Activated naive CD4-positive, alpha-beta T cell treated with anti-CD3 and anti-CD28 coated beads, Interleukin-2, amount 10 ng/mL, durations not matched to agents 7 days and 5 days (primary cell): ENCODE measurements around the gene WFDC5.

Source experiments
- CTCF ChIA-PET: fragments of 350-600 bp; sonication (Branson Sonifier 250); formaldehyde crosslinking; loops from one replicate; lab custom pipeline; 2021; ENCODE audit warnings: antibody characterized with exemption; lab: Charles Lee
- DNase-seq: peaks from one replicate; pipeline ENCODE4 v3.0.0-alpha.2; 2020
- H3K27ac Mint-ChIP-seq: one replicate; pipeline ENCODE4 v1.8.0; 2021; ENCODE audit warnings: mild to moderate bottlenecking, moderate library complexity, mixed read lengths
- H3K27me3 Mint-ChIP-seq: one replicate; pipeline ENCODE4 v1.8.0; 2021; ENCODE audit warnings: mild to moderate bottlenecking, mixed read lengths
- H3K36me3 Mint-ChIP-seq: one replicate; pipeline ENCODE4 v1.8.0; 2021; ENCODE audit warnings: mixed read lengths
- H3K4me1 Mint-ChIP-seq: one replicate; pipeline ENCODE4 v1.8.0; 2021; ENCODE audit warnings: mixed read lengths
- H3K4me3 Mint-ChIP-seq: one replicate; pipeline ENCODE4 v1.8.0; 2021; ENCODE audit warnings: mild to moderate bottlenecking, moderate library complexity, mixed read lengths
- H3K9me3 Mint-ChIP-seq: one replicate; pipeline ENCODE4 v1.8.0; 2021; ENCODE audit warnings: mixed read lengths

The WFDC5 gene

DNA sequence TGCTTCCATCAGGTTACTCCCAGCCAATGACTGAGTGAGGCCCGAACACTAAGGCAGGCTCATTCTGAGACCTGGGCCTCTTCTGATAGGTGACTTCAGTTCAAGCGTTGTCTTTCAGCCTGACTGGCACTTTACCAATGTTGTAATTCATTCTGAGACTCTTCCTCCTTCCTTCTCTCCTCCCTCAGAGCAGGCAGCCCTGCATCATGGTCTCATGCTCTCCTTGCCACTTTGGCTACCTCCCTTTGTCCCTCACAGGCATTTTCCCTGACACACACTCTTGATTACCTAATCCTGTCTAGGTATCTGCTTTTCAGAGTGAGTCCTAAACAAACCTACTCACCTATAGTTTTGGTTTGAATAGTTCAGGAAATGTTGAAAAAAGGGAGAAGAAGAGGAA, 21.9 kb upstream of the WFDC5 start:
- no peak overlapping the region for H3K4me3 Mint-ChIP-seq
- DNase-seq = no peak
- CTCF ChIA-PET = no interaction called here
- no peaks in the 10 kb centered on the region for H3K4me1 Mint-ChIP-seq
- no peaks in the 10 kb centered on the region for H3K9me3 Mint-ChIP-seq
- no peaks in the 10 kb centered on the region for H3K36me3 Mint-ChIP-seq
- H3K27ac Mint-ChIP-seq = no peak overlapping the region
- H3K27me3 Mint-ChIP-seq = peaks cover 16% of the 10 kb centered on the region

DNA sequence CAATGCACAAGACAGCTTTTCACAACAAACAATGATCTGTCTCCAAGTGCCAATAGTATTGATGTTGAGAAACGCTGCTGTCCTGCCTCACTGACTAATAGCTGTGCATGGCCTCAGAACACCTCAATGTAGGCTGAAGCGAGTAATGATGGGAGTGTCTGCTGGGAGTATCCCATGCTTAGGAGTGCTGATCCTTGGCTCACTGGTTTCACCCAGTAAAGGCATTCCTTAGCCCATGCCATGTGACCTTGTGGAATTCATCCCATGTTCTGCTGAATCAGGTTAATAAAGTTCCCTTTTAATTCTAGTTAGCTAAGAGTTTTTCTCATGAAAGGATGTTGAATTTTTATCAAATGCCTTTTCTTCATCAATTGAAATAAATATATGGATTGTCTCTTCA, 13.1 kb upstream of the WFDC5 start:
- Mint-ChIP-seq H3K27ac (no peak overlapping the region), H3K4me1 (no peaks in the 10 kb centered on the region), H3K4me3 (no peak overlapping the region), H3K9me3 (no peaks in the 10 kb centered on the region), H3K36me3 (no peaks in the 10 kb centered on the region), H3K27me3 (peaks cover 33% of the 10 kb centered on the region)
- DNase-seq = no peak
- CTCF ChIA-PET = no interaction called here

DNA sequence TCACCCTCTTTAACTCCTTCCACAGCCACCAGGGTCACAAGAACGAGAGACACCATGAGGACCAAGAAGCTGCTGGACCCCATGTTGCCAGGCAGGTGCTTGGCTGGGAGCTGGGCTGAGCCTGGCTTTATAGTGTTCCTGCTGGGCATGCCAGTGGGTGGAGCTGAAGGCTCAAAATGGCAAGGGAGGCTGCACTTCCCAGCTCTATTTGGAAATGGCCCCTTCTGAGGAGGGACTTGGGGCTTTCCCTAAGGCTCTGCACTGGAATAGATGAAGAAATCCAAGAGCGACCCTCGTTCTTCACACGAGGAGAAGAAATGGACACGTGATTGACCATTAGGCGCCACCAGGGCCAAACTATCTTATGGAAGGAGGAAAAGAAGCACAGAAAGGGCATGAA, 9.4 kb upstream of the WFDC5 start, which contains the start of gene WFDC12:
Gene WFDC12 (minus strand): TSS at position 101 of the 400 bp plus-strand sequence. CDS start 18 bp downstream, at position 83.
- Mint-ChIP-seq H3K9me3 (no peaks in the 10 kb centered on the region), H3K27ac (no peak within 1 kb of the TSS), H3K27me3 (peaks cover 32% of the 10 kb centered on the region), H3K4me1 (no peaks in the 10 kb centered on the region), H3K4me3 (no peak within 1 kb of the TSS), H3K36me3 (no peaks in the 10 kb centered on the region)
- CTCF ChIA-PET = no interaction called here
- DNase-seq = no peak

DNA sequence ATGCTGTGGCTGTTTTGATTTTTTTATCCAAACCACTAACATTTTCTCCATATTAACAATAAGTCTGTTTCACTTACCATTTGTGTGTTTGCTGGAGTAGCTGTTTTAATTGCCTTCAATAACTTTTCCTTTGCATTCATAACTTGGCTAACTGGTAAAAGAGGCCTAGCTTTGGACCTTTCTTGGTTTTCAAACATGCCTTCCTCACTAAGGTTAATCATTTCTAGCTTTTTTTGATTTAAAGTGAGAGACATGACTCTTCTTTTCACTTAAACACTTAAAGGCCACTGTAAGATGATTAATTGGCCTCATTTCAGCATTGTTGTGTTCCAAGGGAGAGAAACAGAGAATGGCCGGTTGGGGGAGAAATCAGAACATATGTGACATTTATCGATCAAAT, 6.4 kb upstream of the WFDC5 start:
- no peak overlapping the region for H3K4me3 Mint-ChIP-seq
- H3K36me3 Mint-ChIP-seq = no peaks in the 10 kb centered on the region
- H3K27me3 Mint-ChIP-seq = peaks cover 36% of the 10 kb centered on the region
- H3K27ac Mint-ChIP-seq = no peak overlapping the region
- no peak for DNase-seq
- no peaks in the 10 kb centered on the region for H3K9me3 Mint-ChIP-seq
- no peaks in the 10 kb centered on the region for H3K4me1 Mint-ChIP-seq
- CTCF ChIA-PET = interaction anchor here (1.0 to 1.1 kb wide), 2 partner anchors 17 to 77 kb away, joined by 3 read pairs; no protein-coding TSS in a partner anchor

DNA sequence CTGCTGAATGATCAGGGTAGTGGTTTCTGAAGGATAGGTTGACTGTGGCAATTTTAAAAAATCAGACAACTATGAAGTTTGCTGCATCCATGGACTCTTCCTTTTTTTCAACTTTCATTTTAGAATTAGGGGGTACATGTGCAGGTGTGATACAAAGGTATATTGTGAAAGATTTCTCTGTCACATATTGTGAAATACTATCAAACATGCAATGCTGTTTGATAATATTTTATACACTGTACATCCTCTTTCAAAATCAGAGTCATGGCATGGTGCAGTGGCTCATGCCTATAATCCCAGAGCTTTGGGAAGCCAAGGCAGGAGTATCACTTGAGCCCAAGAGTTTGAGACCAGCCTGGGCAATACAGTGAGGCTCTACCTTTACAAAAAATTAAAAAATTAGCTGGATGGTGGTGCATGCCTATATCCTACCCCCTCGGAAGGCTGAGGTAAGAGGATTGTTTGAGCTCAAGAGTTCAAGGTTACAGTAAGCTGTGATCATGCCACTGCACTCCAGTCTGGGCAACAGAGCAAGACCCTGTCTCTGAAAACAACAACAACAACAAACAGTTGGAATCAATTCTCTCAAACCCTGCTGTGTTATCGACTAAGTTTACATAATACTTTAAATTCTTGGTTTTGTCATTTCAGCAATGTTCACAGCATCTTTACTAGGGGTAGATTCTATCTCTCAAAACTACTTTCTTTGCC, 4.7 kb upstream of the WFDC5 start:
- H3K4me3 Mint-ChIP-seq = no peak overlapping the region
- CTCF ChIA-PET = no interaction called here
- DNase-seq = no peak
- H3K36me3 Mint-ChIP-seq = no peaks in the 10 kb centered on the region
- no peak overlapping the region for H3K27ac Mint-ChIP-seq
- H3K9me3 Mint-ChIP-seq = no peaks in the 10 kb centered on the region
- H3K27me3 Mint-ChIP-seq = peaks cover 40% of the 10 kb centered on the region
- no peaks in the 10 kb centered on the region for H3K4me1 Mint-ChIP-seq

DNA sequence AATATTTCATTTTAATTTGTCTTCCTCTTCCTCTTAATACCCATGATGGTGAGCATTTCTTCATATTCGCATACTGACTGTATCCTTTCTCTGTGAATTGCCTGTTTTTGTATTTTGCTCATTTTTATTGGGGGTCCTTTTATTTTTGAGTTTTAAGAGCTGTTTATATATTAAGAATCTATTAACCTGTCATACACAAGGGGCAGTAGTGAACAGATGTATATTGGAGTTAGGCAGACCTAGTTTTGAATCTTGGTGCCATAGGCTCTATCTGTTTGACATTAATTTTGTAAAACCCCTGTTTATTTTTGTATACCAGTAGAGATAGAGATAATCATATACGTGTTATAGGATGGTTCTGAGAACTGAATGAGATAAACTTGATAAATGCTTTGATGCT, 3.1 kb upstream of the WFDC5 start:
- H3K9me3 Mint-ChIP-seq = no peaks in the 10 kb centered on the region
- no peaks in the 10 kb centered on the region for H3K4me1 Mint-ChIP-seq
- H3K4me3 Mint-ChIP-seq = no peak overlapping the region
- peaks cover 33% of the 10 kb centered on the region for H3K27me3 Mint-ChIP-seq
- no peaks in the 10 kb centered on the region for H3K36me3 Mint-ChIP-seq
- no peak overlapping the region for H3K27ac Mint-ChIP-seq
- CTCF ChIA-PET = no interaction called here
- no peak for DNase-seq

DNA sequence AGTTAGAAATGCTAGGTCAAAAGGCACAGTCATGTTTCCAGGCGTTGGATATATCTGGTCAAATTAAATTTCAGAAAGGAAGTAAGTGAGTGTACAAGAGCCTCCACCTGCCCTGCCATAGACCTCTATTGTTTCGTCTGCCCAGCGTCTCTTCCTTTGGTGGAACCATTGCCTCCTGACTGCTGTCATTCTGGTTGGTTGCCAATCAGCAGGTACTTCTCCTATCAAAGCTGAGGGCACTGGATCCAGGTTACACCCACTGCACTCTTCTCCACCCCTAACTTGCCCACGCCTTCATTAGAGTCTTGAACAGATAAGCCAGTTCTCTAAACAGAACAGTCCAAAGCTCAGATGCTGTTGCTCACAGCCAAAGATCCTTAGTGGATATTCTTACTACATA, 2.6 kb upstream of the WFDC5 start:
- peaks cover 33% of the 10 kb centered on the region for H3K27me3 Mint-ChIP-seq

DNA sequence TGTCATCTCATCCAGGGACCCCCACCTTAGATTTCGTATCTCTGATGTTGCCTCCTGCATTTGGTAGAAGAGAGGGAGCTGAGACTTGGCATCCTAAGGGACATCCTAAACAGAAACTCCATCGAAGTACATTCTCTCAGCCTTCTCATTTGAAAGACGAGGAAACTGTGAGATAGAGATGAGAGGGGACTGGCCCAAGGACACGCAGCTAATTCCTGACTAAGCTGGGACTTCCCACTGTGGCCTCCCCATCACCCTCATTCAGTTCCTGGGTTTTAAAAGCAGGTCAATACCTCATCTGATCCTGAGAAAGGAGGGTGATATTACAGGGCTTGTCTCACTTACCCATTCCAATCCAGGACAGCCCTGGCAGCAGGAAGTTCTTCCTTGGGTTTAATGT, 855 bp upstream of the WFDC5 start:
- DNase-seq = no peak
- CTCF ChIA-PET = interaction anchor here (2.0 kb wide), 1 partner anchor 19 kb away, joined by 8 read pairs; no protein-coding TSS in a partner anchor
- no peak overlapping the region for H3K4me3 Mint-ChIP-seq
- H3K36me3 Mint-ChIP-seq = no peaks in the 10 kb centered on the region
- no peaks in the 10 kb centered on the region for H3K4me1 Mint-ChIP-seq
- no peak overlapping the region for H3K27ac Mint-ChIP-seq
- H3K9me3 Mint-ChIP-seq = no peaks in the 10 kb centered on the region
- peaks cover 41% of the 10 kb centered on the region for H3K27me3 Mint-ChIP-seq

More for the DNA sequence above, 2.6 kb upstream of the WFDC5 start:
- Mint-ChIP-seq H3K4me3 (no peak overlapping the region), H3K4me1 (no peaks in the 10 kb centered on the region), H3K36me3 (no peaks in the 10 kb centered on the region), H3K27ac (no peak overlapping the region), H3K9me3 (no peaks in the 10 kb centered on the region)
- DNase-seq = no peak
- CTCF ChIA-PET = no interaction called here

- Mint-ChIP-seq H3K27me3 (peaks cover 43% of the 10 kb centered on the region), H3K9me3 (no peaks in the 10 kb centered on the region), H3K4me3 (no peak overlapping the region), H3K36me3 (no peaks in the 10 kb centered on the region), H3K27ac (no peak overlapping the region), H3K4me1 (no peaks in the 10 kb centered on the region)
- CTCF ChIA-PET = interaction anchor here (1.0 to 2.0 kb wide), 3 partner anchors 19 to 176 kb away, joined by 3 to 8 read pairs (median 4); no protein-coding TSS in a partner anchor
- DNase-seq = no peak
These were observed 406 bp upstream of the WFDC5 start for GRCh38 chr20:45115386-45115774.

- H3K27ac Mint-ChIP-seq = no peak overlapping the region
- H3K36me3 Mint-ChIP-seq = no peaks in the 10 kb centered on the region
- H3K4me1 Mint-ChIP-seq = no peaks in the 10 kb centered on the region
- no peak overlapping the region for H3K4me3 Mint-ChIP-seq
- DNase-seq = no peak
- CTCF ChIA-PET = interaction anchor here (0.9 to 6.3 kb wide), 4 partner anchors 17 to 178 kb away, joined by 3 to 104 read pairs (median 18); partner anchors contain the start of gene KCNS1
- H3K9me3 Mint-ChIP-seq = no peaks in the 10 kb centered on the region
- H3K27me3 Mint-ChIP-seq = peaks cover 53% of the 10 kb centered on the region
These were observed 1.1 kb downstream of the WFDC5 start for GRCh38 chr20:45113865-45114264.

- H3K27ac Mint-ChIP-seq = no peak overlapping the region
- no peaks in the 10 kb centered on the region for H3K36me3 Mint-ChIP-seq
- no peak for DNase-seq
- CTCF ChIA-PET = interaction anchor here (1.0 to 6.3 kb wide), 12 partner anchors 9 to 214 kb away, joined by 3 to 104 read pairs (median 3); partner anchors contain the start of gene KCNS1
- no peak overlapping the region for H3K4me3 Mint-ChIP-seq
- no peaks in the 10 kb centered on the region for H3K4me1 Mint-ChIP-seq
- H3K27me3 Mint-ChIP-seq = peaks cover 56% of the 10 kb centered on the region
- H3K9me3 Mint-ChIP-seq = no peaks in the 10 kb centered on the region
These were observed 2.2 kb downstream of the WFDC5 start for GRCh38 chr20:45112754-45113153.

- Mint-ChIP-seq H3K36me3 (no peaks in the 10 kb centered on the region), H3K4me3 (no peak overlapping the region), H3K4me1 (no peaks in the 10 kb centered on the region), H3K27me3 (peaks cover 60% of the 10 kb centered on the region), H3K27ac (no peak overlapping the region), H3K9me3 (no peaks in the 10 kb centered on the region)
- DNase-seq = no peak
- CTCF ChIA-PET = interaction anchor here (0.7 to 6.3 kb wide), 17 partner anchors 15 to 365 kb away, joined by 3 to 104 read pairs (median 3); partner anchors contain the start of gene KCNS1
These were observed 3.0 kb downstream of the WFDC5 start for GRCh38 chr20:45111799-45112471.

GRCh38 chr20:45111285-45111684, 3.7 kb downstream of the WFDC5 start:
- Mint-ChIP-seq H3K27me3 (peaks cover 56% of the 10 kb centered on the region), H3K4me1 (no peaks in the 10 kb centered on the region), H3K4me3 (no peak overlapping the region), H3K9me3 (no peaks in the 10 kb centered on the region), H3K27ac (no peak overlapping the region), H3K36me3 (no peaks in the 10 kb centered on the region)
- no peak for DNase-seq
- CTCF ChIA-PET = interaction anchor here (0.7 to 6.3 kb wide), 16 partner anchors 14 to 364 kb away, joined by 3 to 104 read pairs (median 4); partner anchors contain the start of gene KCNS1

GRCh38 chr20:45110301-45110700, 4.7 kb downstream of the WFDC5 start:
- Mint-ChIP-seq H3K9me3 (no peaks in the 10 kb centered on the region), H3K4me1 (no peaks in the 10 kb centered on the region), H3K27me3 (peaks cover 58% of the 10 kb centered on the region), H3K4me3 (no peak overlapping the region), H3K36me3 (no peaks in the 10 kb centered on the region), H3K27ac (no peak overlapping the region)
- DNase-seq = no peak
- CTCF ChIA-PET = interaction anchor here (1.0 to 6.3 kb wide), 6 partner anchors 13 to 184 kb away, joined by 3 to 104 read pairs (median 12); partner anchors contain the start of gene KCNS1
